T47D (cell line): ENCODE results near the gene ANKRD23.

Experiments used
- DNase-seq, 2 experiments: peaks; one replicate each; pipeline versions ENCODE4 v3.0.0 to v3.0.0-alpha.2; 2011 to 2012; ENCODE audit warnings: low read depth in 1 of 2, low spot score in 1 of 2
- JUND ChIP-seq: IDR thresholded peaks from 2 replicates; pipeline ENCODE4 v1.6.1; 2012; ENCODE audit warnings: low read depth
- in situ Hi-C: cut with HindIII; loops from 2 replicates; pipeline ENCODE4 v1.10.0; 2016; ENCODE audit warnings: low sequenced_read_pairs, low pct_unique_long_range_greater_than_20kb

The ANKRD23 gene

GRCh38 chr2:96819128-96819875, 24.5 kb downstream of the ANKRD23 start:
- in situ Hi-C loops, result no loop called here
- DNase-seq, result no peak
- TF ChIP-seq JUND, result no peak

GRCh38 chr2:96817882-96818281, 25.9 kb downstream of the ANKRD23 start:
- no peak for TF ChIP-seq JUND
- in situ Hi-C loops, result no loop called here
- DNase-seq, result no peak

DNA sequence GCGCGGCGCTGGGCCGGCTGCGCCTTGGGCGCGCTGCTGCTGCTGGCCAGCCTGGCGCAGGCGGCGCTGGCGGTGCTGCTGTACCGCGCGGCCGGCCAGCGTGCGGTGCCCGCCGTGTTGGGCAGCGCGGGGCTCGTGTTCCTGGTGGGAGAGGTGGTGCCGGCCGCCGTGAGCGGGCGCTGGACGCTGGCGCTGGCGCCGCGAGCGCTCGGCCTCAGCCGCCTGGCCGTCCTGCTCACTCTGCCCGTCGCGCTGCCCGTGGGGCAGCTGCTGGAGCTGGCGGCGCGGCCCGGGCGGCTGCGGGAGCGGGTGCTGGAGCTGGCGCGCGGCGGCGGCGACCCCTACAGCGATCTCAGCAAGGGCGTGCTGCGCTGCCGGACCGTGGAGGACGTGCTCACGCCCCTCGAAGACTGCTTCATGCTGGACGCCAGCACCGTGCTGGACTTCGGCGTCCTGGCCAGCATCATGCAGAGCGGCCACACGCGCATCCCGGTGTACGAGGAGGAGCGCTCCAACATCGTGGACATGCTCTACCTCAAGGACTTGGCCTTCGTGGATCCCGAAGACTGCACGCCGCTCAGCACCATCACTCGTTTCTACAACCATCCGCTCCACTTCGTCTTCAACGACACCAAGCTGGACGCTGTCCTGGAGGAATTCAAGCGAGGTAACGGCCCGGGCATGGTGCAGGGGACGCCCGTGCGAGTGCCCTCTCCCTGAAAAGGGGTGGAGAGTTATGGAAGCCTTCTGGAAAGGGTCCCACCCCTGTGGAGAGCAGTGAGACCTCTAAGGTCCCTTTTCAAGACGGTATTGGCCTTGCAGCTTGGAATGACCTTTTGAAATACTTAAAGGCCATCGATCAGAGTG, 26.8 kb downstream of the ANKRD23 start:
- DNase-seq, result no peak
- TF ChIP-seq JUND, result no peak
- in situ Hi-C loops, result no loop called here

DNA sequence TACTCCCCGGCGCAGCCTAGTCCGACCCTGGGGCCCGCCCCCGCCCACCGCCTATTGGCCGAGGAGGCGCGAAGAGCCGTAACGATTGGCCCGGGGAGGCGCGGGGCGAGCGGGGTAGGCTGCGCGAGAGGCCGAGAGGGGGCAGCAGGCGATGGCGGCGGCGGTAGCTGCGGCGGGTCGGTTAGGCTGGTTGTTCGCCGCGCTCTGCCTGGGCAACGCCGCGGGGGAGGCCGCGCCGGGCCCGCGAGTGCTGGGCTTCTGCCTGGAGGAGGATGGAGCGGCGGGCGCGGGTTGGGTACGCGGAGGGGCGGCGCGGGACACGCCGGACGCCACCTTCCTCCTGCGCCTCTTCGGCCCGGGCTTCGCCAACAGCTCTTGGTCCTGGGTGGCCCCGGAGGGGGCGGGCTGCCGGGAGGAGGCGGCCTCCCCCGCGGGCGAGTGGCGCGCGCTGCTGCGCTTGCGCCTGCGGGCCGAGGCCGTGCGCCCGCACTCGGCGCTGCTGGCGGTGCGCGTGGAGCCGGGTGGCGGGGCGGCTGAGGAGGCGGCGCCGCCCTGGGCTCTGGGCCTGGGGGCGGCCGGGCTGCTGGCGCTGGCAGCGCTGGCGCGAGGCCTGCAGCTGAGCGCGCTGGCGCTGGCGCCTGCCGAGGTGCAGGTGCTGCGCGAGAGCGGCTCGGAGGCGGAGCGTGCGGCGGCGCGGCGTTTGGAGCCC, 27.5 kb downstream of the ANKRD23 start, which contains the start of gene CNNM3:
CNNM3 (plus strand) TSS at position 142 of the 709 bp plus-strand sequence; CDS start at position 152, 10 bp downstream.
- peak; percentile 94 to 99 for DNase-seq
- TF ChIP-seq JUND, result no peak
- in situ Hi-C loops, result no loop called here

GRCh38 chr2:96815326-96816126, 28.3 kb downstream of the ANKRD23 start:
- no peak for TF ChIP-seq JUND
- in situ Hi-C loops, result no loop called here
- DNase-seq, result no peak

- TF ChIP-seq JUND, result no peak
- no peak for DNase-seq
- in situ Hi-C loops, result no loop called here
Measured at GRCh38 chr2:96813656-96814055, 30.2 kb downstream of the ANKRD23 start.

- no peak for DNase-seq
- in situ Hi-C loops, result no loop called here
- TF ChIP-seq JUND, result no peak
Measured at GRCh38 chr2:96811917-96812316, 31.9 kb downstream of the ANKRD23 start.

GRCh38 chr2:96810783-96811192, 33.0 kb downstream of the ANKRD23 start:
- in situ Hi-C loops, result no loop called here
- DNase-seq, result no peak
- no peak for TF ChIP-seq JUND

DNA sequence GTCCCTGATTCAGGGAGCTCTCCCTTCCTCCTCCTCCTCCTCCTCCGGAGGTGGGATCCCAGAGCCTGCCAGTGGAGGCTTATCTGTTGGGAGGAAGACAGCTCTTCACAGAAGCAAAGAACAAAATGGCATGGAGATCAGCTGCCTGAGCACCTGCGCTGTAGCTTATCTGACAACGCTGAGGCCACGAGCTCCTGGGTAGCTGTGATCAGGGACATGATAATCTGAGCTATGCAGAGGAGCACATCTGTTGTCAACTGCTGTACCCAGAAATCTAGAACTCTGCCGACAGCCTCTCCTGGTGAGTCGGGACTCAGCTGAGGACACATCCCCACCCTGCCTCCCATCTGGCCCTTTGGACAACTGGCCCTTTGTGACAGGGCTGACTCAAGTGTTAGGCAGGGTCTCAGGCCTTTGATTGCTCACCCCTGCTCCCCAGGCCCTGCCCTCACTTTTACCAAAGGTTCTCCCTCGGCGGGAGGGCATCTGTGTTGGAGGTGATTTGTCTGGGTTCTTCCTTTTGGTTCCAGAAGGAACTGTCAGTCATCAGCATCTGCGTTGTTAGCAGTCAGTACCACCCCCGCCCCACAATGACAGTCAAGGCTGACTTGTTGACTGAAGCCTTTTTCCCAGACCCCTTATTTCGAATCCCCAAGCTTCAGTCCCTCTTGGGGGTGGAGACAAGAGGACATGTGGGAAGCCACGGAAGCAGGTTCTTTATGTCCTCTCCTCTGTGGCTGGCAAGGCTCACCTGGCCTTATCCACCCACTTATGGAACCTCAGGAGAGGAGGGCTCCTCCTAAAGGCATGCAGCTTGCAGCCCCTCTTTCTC, 33.7 kb downstream of the ANKRD23 start:
- no peak for DNase-seq
- no peak for TF ChIP-seq JUND
- in situ Hi-C loops, result no loop called here

DNA sequence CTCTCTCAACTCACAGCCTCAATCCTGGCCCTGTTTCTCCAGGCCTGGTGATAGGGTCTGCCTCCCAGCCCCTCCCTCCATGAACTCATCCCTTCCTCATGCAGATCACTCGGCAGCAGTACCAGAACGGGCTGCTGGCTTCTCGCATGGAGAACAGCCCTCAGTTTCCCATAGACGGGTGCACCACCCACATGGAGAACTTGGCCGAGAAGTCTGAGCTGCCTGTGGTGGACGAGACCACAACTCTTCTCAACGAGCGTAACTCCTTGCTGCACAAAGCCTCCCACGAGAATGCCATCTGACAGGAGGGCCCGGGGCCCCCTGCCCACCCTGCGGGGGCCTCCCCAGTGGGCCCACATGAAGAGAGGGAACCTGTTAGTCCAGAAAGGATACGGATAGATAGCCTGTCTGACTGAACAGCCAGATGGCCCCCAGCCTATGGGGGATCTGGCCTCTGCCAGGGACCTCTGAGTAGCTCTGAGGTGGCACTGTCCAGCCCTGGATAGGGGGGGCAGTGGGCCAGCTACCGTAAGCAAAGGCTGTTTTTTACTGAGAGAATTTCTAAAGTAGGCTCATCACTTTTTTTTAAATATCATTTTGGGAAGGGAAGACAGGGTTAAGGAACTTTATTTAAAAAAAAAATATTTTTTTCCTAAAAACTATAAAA, 34.5 kb downstream of the ANKRD23 start:
- TF ChIP-seq JUND, result no peak
- DNase-seq, result no peak
- in situ Hi-C loops, result no loop called here

DNA sequence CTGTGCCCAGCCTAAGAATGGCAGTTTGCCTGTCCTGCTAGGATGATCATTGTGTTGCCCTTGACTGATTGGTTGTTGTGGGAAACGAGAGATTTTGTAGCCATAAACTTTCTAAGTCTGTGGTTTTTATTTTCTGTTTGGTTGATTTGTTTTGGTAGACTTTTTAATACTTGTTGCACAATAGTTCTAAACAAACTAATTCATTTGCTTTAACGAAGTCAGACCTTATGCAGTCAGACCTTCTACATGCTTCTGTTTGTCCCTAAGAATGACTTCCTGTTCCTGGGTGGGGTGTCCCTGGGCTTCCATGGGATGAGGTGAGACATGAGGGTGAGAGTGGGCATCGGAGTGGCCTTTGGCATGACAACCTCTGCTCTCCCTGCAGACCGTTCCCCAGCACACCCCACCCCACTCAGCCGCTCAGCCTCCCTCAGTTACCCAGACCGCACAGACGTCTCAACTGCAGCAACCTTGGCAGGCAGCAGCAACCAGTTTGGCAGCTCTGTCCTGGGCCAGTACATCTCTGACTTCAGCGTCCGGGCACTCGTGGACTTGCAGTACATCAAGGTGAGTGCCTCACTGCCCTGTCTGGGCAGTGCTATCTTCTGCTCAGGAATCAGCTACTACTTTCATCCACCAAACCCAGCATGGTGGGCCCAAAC, 35.5 kb downstream of the ANKRD23 start:
- no peak for TF ChIP-seq JUND
- in situ Hi-C loops, result no loop called here
- DNase-seq, result no peak
